ENCODE results near the gene PDGFRA. TPM values are rescaled to one million over a fixed set of nuclear protein-coding genes. Genes with fewer than 3 reads are reported as not detected.

PDGFRA gene
- total and polyA plus RNA-seq, 10 of the 15 experiments (the other 5 are each of a cell fraction or from before 2014, with no cell fraction given), result 0.01 to 0.28 (median 0.06) TPM; not detected in 5

DNA sequence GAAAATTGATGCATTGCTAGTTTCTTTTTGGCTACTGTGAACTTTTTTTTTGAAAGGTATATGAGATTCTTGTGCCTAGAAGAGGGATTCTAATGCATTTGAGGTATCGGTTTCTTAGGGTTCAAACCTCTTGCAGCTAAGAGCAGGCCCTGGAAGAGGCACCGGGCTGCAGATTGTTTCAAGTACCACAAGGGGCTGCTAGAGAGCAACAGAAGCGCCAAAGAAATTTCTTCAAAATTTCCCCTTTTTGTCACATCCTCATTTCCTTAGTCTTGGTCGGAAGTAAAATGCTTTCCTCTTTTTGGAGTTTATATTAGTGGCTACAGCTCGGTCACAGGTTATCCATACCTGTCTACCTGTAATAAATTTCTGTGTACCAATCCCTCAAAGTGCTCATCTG is 89.8 kb downstream of the PDGFRA start:
- Histone ChIP-seq H3K9ac (ENCODE audit: control insufficient read depth, insufficient read depth, low read length) (no peak overlapping the region), H3K27ac (ENCODE audit: control insufficient read depth, insufficient read depth) (no peak overlapping the region), H3K27me3 (replicated peaks in 1 of 2; ENCODE audit: control insufficient read depth in 2 of 2, insufficient read depth in 2 of 2, low read length in 1 of 2) (no peaks in the 10 kb centered on the region), H3K4me3 (no peak overlapping the region), H3K36me3 (ENCODE audit: control insufficient read depth in 2 of 2, insufficient read depth in 2 of 2, low read length in 1 of 2) (no peaks in the 10 kb centered on the region), H3K9me3 (replicated peaks; ENCODE audit: control insufficient read depth, insufficient read depth, low read length) (no peaks in the 10 kb centered on the region; the same call in 1 of the 3 replicates), H3K79me2 (ENCODE audit: control insufficient read depth, insufficient read depth, low read length) (no peaks in the 10 kb centered on the region), H3K4me1 (ENCODE audit: control insufficient read depth, insufficient read depth, low read length) (peaks cover 18% of the 10 kb centered on the region), H2AFZ (ENCODE audit: control insufficient read depth, low read depth, low read length) (no peak overlapping the region; the same call in 1 of the 2 replicates), H4K20me1 (ENCODE audit: control insufficient read depth, insufficient read depth) (no peaks in the 10 kb centered on the region), H3K4me2 (ENCODE audit: control insufficient read depth, insufficient read depth) (no peak overlapping the region)
- ChIA-PET RAD21 (ENCODE audit: unreplicated experiment) (interaction anchor here (0.8 kb wide), 1 partner anchor 122 kb away, joined by 3 read pairs; no protein-coding TSS in a partner anchor), POLR2A (no interaction called here), CTCF (interaction anchor here (0.7 to 4.7 kb wide), 14 partner anchors 10 to 645 kb away, joined by 3 to 31 read pairs (median 4); no protein-coding TSS in a partner anchor), SMC1A (ENCODE audit: uncharacterized antibody, unreplicated experiment) (interaction anchor here (1.0 to 1.3 kb wide), 3 partner anchors 9 to 116 kb away, joined by 3 to 4 read pairs (median 4); no protein-coding TSS in a partner anchor)
- 1% methylated on average over 5 of the region's 5 CpGs for WGBS (ENCODE audit: insufficient coverage, insufficient replicate concordance, low lambda C conversion rate, missing lambda C conversion rate)
- TF ChIP-seq CTCF (IDR thresholded peaks at IDR 0.05 in 2 of 3, conservative IDR thresholded peaks at IDR 0.05 in 1 of 3; ENCODE audit: control insufficient read depth in 2 of 3, extremely low read depth in 1 of 3, insufficient read depth in 1 of 3, low read depth in 3 of 3, low read length in 3 of 3) (peak; percentile 84 to 97 (median 94)), JUNB (IDR thresholded peaks at IDR 0.05) (no peak), RAD21 (IDR thresholded peaks at IDR 0.05; ENCODE audit: insufficient read depth, low read depth, low read length) (peak; percentile 61), SPI1 (IDR thresholded peaks at IDR 0.05; ENCODE audit: borderline replicate concordance, insufficient read depth, low read depth, low read length) (peak; percentile 24; the same call in 1 of the 2 replicates), RB1 (IDR thresholded peaks at IDR 0.05; ENCODE audit: borderline replicate concordance) (no peak), ZNF207 (IDR thresholded peaks at IDR 0.05; ENCODE audit: borderline replicate concordance) (no peak), ZNF24 (IDR thresholded peaks at IDR 0.05) (no peak), KDM1A (IDR thresholded peaks at IDR 0.05; ENCODE audit: borderline replicate concordance) (no peak), SMC3 (IDR thresholded peaks at IDR 0.05; ENCODE audit: borderline replicate concordance, low read length) (peak; percentile 51; the same call in 1 of the 2 replicates)
- intact Hi-C loops (cut with micrococcal nuclease; ENCODE audit: unreplicated experiment), result no loop called here
- ATAC-seq (peak; percentile 53), FAIRE-seq (no peak), DNase-seq (ENCODE audit: low read depth, low spot score) (no peak)
- in situ Hi-C loops (cut with MboI), result loop anchor here (25.0 kb wide), 1 partner anchor 1243 kb away; no protein-coding TSS in a partner anchor
- BruUV-seq (replicated peaks), result no TSS peak
